Anterior cingulate cortex (tissue), 58 donors: ENCODE results near the gene DLK2.
"Not testable (repeated sequence)": the region's sequence is repeated elsewhere in the genome, so short reads cannot be mapped to it uniquely, and the experiment has no call there.

Experiments used
- DNase-seq, 58 donors: peaks; one replicate each; lab custom pipeline; 2025; lab: John Stamatoyannopoulos, UW

DLK2 gene

DNA sequence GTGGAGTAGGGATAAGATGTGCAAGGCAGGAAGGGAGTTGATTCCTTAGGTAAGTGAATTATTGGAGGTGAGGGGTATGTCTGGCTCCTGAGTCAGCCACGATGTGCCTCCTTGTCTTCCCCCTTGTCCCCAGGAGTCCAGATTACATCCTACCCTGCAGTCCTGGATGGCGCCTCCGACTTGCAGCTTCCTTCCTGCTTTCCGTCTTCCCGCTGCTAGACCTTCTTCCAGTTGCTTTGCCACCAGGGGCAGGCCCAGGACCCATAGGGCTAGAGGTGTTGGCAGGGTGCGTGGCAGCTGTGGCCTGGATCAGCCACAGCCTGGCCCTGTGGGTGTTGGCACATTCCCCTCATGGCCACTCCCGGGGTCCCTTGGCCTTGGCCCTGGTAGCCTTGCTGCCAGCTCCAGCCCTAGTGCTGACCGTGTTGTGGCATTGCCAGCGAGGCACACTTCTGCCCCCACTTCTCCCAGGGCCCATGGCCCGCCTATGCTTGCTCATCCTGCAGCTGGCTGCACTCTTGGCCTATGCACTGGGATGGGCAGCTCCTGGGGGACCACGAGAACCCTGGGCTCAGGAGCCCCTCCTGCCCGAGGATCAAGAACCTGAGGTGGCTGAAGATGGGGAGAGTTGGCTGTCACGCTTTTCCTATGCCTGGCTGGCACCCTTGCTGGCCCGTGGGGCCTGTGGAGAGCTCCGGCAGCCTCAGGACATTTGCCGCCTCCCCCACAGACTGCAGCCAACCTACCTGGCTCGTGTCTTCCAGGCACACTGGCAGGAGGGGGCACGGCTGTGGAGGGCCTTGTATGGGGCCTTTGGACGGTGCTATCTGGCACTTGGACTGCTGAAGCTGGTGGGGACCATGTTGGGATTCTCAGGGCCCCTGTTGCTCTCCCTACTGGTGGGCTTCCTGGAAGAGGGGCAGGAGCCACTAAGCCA is 23.1 kb downstream of the DLK2 start:
- DNase-seq, result no peak

DNA sequence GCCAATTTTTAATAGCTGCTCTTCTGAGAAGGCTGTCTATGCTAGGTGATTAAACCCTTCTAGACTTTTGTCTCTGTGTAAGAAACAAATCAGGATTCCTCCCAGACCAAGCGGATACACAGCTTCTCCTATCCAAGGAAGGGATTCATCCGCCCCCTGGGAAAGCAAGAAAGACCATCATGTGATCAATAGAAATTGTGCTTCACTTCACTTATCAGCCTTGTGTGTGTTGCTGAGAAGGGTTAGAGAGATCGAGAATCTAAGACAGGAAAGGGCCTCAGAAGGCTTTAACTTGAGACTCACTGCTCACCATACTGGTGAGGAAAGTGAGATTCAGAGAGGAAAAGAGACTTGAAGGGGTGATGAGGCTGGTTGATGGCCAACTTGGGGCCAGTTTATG is 26.5 kb downstream of the DLK2 start:
- DNase-seq, result no peak

DNA sequence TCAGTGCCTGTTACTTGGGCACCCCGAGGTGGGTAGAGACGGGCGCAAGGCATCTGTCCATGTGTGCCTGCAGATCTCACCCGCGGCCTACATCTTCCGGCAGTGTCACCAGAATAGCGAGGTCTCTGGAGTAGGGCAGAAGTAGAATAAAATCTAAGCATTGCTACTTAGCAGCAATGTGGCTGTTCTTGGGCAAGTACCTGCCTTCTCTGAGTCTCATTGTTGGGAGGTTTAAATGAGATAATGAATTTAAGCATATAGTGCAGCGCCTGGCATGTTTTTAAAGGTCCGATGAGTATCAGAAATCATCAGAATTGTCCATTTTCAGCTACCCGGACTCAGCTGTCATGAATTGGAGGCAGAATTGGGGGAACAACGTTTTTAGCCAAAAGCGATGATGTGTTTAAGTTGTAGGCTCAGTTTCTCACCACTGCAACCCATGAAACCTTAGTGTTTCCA is 27.2 kb downstream of the DLK2 start:
- DNase-seq, result peak in 2 of 58 donors; percentile 53 to 54

DNA sequence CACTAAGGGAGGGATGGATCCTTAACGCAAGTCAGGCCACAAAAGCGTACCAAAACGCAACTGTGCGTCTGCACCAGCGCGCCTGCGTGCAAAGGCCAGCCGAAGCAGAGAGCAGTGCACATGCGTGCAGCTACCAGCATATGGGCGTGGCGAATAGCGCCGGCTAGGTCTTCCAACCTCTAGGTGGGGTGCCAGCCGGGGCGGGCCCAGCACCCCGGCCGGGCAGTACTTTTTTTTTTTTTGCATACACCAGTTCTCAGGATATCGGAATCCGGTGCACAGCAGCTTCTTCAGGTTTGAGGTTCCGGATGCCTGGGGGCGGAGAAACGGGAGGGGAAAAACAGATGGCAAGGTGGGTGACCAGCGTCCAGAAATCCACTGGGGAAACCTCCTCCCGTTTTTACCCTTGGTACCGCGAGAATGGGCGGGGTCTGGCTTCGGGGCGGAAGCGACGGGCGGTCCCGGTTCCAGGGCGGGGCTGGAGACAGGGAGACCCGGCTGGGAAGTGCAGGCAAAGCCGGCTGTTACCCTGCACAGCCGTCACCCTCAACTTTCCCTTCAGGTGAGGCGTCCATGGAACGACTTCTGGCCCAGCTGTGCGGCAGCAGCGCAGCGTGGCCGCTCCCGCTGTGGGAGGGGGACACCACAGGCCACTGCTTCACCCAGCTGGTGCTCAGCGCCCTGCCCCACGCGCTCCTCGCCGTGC is 27.8 kb downstream of the DLK2 start, which contains the start of gene ABCC10:
Gene ABCC10, plus strand, starts transcription at position 136 of the 706 bp plus-strand sequence. Its CDS starts 438 bp downstream, at position 574.
- DNase-seq, result peak; percentile 78 to 99 (median 90)

DNA sequence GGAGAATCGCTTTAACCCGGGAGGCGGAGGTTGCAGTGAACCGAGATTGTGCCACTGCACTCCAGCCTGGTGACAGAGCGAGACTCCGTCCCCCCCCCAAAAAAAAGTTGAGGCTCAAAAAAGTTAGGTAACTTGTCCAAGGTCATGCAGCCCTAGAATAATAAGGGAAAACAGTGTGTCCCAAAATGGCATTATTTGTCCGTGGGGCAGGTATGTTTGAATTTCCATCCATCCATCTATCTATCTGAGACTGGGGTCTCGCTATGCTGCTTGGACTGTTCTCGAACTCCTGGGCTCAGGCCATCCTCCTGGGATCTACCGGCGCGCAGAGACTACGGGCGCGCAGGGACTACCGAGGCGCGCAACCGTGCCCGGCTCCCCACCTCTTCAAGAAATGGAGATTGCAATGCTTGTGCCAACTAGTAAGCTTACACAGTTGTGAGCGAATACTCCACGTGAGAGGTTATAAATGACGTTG is 28.4 kb downstream of the DLK2 start:
- DNase-seq, result no peak

DNA sequence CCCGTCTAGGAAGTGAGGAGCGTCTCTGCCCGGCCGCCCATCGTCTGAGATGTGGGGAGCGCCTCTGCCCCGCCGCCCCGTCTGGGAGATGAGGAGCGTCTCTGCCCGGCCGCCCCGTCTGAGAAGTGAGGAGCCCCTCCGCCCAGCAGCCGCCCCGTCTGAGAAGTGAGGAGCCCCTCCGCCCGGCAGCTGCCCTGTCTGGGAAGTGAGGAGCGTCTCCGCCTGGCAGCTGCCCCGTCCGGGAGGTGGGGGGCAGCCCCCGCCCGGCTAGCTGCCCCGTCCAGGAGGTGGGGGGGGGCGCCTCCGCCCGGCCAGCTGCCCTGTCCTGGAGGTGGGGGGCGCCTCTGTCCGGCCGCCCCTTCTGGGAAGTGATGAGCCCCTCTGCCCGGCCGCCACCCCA is 30.3 kb downstream of the DLK2 start:
- not testable (repeated sequence) for DNase-seq

DNA sequence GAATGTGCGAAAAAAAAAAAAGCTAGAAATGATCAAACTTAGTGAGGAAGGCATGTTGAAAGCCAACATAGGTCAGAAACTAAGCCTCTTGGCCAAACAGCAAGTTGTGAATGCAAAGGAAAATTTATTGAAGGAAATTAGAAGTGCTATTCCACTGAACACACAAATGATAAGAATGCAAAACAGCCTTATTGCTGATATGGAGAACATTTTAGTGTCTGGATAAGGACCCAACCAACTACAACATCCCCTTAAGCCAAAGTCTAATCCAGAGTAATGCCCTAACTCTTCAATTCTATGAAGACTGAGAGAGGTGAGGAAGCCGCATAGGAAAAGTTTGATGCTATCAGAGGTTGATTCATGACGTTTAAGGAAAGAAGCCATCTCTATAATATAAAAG is 33.5 kb downstream of the DLK2 start:
- no peak for DNase-seq

DNA sequence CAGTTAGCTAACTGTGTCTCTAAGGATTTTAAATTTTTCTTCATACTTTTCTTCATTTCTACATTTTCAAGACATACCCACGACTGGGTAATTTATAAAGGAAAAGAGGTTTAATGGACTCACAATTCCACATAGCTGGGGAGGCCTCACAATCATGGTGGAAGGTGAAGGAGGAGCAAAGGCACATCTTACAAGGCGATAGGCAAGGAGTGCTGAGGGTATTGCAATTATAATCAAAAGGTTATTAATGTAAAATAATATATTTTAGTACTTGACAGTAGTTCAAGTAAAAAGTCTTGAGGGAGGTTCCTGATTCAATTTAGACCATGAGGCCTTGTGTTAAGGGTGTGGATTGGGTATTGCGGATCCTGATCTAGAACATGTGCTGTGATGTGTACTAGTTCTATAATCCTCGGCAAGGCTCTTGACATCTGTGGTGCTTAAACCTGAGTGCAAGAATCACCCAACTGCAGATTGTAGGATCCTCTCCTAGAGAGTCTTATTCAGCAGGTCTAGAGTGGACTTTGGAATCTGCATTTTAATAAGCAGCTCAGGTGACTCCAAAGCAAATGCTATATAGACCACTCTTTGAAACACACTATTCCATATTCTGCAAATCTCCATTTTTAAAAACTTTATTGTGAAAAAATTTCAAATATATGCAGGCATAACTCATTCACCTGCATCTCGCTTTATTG is 35.2 kb downstream of the DLK2 start:
- no peak for DNase-seq

DNA sequence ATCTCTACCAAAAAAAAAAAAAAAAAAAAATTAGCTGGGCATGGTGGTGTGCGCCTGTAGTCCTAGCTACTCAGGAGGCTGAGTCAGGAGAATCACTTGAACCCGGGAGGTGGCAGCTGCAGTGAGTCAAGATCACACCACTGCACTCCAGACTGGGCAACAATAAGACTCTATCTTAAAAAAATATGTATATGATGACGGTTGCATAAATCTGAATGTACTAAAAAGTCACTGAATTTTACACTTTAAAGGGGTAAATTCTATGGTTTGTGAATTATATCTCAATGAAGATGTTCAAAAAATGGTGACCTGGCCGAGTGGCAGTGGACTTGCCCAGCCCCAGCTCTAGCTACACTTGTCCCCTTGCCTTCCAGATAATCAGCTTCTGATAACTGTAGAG is 38.4 kb downstream of the DLK2 start:
- DNase-seq, result no peak

DNA sequence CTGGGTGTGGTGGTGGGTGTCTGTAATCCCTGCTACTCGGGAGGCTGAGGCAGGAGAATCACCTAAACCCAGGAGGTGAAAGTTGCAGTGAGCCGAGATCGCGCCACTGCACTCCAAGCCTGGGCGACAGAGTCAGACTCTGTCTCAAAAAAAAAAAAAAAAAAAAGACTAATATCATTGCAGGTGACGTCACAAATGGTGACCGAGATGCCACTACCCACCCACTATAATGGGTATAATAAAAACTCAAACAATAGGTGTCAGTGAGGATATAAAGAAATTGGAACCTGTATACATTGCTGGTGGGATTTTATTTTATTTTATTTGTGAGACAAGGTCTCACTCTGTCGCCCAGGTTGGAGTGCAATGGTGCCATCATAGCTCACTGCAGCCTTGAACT is 40.1 kb downstream of the DLK2 start:
- not testable (repeated sequence) for DNase-seq

DNA sequence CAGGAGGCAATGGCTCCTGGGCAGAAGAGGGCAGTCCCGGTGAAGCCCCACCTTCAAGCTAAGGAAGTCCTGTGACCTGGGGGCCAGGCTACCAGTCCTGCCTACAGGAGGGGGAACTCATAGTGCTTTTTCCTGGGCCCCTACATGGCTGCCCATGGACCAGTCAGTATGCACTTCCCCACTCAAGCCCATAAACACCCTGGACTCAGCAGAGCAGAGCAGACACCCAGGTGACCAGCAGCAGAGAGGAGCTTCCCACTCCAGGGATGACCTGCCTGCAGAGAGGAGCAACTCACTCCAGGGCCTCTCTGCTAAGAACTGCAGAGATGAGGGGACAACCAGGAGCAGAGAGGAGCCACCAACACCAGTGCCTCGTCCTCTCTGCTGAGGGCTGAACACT is 42.3 kb downstream of the DLK2 start:
- DNase-seq, result no peak

DNA sequence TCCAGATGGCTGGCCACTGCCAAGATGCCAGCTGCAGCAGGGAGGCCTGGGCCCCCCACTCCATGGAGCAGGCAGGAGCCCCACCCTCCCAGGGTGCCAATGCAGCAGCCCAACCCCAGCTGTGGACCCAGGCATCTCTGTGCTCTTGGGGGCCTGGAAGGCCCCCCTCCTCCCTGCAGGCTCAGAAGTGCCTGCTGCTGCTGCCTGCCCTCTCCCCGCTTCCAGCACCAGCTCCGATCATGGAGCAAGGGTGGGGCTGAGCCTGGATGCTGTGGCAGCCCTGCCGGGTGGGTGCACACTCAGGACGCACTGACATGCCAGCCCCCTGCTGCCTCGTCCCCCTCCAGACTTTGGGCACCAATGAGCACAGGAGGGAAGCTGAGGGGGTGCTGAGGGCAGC is 42.8 kb downstream of the DLK2 start:
- no peak for DNase-seq

DNA sequence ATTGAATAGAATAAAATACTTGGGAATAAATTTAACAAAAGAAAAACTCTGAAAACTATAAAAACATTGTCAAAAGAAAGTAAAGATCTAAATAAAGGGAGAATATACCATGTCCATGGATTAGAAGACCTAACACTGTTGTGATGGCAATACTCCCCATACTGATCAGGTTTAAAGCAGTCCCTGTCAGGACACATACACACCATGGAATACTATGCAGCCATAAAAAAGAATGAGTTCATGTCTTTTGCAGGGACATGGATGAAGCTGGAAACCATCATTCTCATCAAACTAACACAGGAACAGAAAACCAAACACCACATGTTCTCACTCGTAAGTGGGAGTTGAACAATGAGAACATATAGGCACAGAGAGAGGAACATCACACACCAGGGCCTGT is 44.6 kb downstream of the DLK2 start:
- DNase-seq, result not testable (repeated sequence)

DNA sequence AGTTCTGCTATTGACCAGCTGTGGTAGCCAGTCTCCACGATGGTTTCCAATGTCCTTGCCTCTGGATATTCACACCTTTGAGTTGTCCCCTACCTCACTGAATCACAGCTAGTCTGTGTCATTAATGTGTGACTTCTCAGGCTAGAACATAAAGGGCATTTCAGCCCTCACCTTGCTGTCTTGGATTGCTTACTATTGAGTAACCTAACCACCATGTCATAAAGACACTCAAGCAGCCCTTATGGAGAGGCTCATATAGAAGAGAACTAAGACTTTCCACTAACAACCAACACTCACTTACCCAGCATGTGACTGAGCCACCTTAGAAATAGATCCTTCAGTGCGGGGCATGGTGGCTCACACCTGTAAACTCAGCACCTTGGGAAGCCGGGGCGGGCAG is 47.1 kb downstream of the DLK2 start:
- no peak for DNase-seq

DNA sequence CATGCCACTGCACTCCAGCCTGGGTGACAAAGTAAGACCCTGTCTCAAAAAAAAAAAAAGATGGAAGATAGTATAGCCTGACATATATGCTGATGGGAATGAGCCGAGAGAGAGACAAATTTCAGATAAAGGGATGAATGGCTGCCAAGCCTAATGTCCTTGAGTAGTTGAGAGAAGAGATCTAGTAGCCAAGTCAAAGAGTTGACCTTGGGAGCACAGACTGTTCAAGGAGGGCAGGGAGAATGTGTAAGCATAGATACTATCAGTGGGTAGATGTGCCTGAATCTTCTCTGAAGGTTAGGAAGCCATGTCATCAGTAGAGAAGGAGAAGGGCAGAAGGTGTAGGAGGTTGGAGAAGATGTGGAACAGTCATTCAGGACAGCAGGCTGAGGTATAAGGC is 48.1 kb downstream of the DLK2 start:
- DNase-seq, result no peak

DNA sequence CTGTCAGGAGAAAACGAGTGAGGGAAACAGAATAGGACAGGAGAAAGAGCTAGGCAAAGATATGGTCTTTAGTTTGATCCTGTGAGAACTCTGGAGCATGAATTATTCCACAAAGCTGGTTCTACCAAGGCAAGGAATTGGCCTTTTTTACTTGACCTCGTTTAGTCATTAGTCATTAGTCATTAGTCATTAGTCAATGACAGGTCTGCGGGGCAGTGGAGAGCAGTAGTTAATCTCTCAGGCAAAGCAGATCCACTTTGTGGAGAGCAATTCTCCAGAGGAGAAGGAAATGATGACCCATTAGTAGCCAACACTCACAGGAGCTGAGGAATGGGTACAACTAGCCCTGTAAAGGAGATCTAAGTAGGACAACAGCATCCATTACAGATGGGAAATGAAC is 50.0 kb downstream of the DLK2 start:
- DNase-seq, result no peak

DNA sequence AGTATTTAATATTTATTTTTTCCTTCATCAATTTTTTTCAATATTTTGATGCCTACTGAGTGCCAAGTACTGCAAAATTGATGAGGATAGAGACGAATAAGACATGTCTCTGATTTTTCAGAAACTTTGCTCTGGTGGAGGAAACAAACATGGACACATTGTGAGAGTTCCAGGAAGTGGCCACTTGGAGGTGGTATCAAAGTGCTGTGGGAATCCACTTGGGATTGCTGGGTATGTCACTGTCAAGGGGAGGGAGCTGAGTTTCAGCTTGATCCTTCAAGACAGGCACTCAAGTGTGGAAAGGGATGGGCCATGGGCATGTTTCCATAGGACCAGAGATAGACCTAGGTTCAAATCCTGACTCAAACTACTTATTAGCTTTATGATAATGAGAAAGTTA is 52.5 kb downstream of the DLK2 start:
- DNase-seq, result no peak

DNA sequence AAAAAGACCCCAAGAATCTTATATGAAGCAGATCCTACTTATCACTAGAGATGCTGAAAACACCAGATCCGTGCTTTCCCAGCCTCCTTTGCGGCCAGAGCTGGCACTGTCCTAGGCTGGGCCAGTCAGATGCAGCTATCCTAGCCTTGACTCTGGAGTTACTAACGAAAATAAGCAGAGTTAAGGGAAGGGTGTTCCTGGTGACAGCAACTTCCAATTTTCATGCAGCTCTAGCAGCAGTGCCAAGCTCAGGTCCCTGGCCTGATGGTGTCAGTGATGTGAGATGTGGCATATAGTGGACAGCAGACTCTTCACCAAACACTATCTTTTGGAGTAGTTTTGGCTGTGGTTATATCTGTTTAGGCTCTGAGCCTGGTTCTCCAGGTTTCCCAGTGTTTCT is 53.6 kb downstream of the DLK2 start:
- peak in 1 of 58 donors; percentile 0 for DNase-seq
